ENCODE data around the gene SOWAHC. TPM values are rescaled to one million over a fixed set of nuclear protein-coding genes. Genes with fewer than 3 reads are reported as not detected.
A peak's percentile ranks its signal among the peaks of the same experiment; 100 is the strongest.
"Not testable (repeated sequence)": the region's sequence is repeated elsewhere in the genome, so short reads cannot be mapped to it uniquely, and the experiment has no call there.

Gene SOWAHC
- total RNA-seq, 2 donors from 2014 or later, result 0.45 to 1.7 TPM

DNA sequence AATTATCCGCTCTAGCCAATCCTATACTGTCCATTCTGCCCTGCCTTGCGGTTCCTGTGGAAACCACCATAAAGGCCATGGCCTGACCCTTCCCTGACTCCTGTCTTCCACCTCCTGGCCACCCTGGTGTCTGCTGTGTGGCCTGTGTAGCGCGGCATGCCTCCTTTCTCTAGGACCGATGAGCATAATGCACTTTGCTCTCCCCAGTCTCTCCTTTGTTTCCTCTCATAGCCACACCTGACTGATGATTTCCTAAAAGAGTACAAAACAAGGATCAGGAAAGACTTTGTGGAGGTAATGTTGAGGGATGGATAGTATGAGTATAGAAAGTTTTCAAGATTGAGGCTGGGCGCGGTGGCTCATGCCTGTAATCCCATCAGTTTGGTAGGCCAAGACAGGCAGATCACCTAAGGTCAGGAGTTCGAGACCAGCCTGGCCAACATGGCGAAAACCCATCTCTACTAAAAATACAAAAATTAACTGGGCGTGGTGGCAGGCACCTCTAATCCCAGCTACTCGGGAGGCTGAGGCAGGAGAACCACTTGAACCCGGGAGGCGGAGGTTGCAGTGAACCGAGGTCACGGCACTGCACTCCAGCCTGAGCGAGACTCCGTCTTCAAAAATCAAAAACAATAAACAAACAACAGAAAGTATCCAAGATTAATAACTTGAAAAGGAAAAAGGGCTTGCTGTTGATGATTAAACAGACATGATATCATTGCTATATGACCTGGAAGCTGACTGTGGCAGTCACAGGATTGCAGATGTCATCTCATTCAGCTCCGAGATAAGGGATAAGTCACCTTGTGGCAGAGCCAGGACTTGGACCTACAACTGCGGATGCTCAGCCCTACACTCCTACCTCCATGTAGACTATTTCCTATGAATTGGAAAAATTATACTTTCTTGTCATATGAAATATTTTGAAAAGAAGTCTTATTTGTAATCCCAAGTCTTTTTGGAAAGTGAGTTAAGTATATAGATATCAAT is 16.6 kb downstream of the SOWAHC start:
- H3K4me1 Mint-ChIP-seq, result peaks cover 4% of the 10 kb centered on the region
- H3K4me3 Mint-ChIP-seq, result no peak overlapping the region
- no peak overlapping the region for H3K27ac Mint-ChIP-seq
- ATAC-seq (replicated peaks), result no peak
- H3K27me3 Mint-ChIP-seq, result peaks cover 3% of the 10 kb centered on the region
- H3K36me3 Mint-ChIP-seq (ENCODE audit: low read depth), result no peaks in the 10 kb centered on the region
- H3K9me3 Mint-ChIP-seq, result no peaks in the 10 kb centered on the region

DNA sequence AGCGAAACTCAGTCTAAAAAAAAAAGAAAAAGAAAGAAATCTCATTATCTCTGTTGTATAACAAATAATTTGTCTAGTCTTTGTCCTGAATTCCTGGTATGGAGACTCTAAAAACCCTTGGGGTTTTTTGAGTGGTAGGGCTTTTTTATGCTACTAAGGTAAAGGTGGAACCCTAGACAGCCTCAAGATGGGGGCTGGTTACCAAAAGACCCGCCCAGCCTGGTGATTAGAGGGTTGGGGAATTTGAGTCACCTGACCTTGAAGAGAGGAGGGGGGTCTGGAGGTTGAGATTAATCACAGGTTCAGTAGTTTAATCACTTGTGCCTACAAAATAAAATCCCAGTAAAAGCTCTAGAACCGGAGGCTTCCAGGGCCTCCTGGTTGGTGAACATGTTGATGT is 17.6 kb downstream of the SOWAHC start:
- no peak for ATAC-seq (replicated peaks)
- peaks cover 3% of the 10 kb centered on the region for H3K27me3 Mint-ChIP-seq
- peaks cover 4% of the 10 kb centered on the region for H3K4me1 Mint-ChIP-seq
- H3K36me3 Mint-ChIP-seq (ENCODE audit: low read depth), result no peaks in the 10 kb centered on the region
- H3K27ac Mint-ChIP-seq, result no peak overlapping the region
- no peaks in the 10 kb centered on the region for H3K9me3 Mint-ChIP-seq
- H3K4me3 Mint-ChIP-seq, result no peak overlapping the region

DNA sequence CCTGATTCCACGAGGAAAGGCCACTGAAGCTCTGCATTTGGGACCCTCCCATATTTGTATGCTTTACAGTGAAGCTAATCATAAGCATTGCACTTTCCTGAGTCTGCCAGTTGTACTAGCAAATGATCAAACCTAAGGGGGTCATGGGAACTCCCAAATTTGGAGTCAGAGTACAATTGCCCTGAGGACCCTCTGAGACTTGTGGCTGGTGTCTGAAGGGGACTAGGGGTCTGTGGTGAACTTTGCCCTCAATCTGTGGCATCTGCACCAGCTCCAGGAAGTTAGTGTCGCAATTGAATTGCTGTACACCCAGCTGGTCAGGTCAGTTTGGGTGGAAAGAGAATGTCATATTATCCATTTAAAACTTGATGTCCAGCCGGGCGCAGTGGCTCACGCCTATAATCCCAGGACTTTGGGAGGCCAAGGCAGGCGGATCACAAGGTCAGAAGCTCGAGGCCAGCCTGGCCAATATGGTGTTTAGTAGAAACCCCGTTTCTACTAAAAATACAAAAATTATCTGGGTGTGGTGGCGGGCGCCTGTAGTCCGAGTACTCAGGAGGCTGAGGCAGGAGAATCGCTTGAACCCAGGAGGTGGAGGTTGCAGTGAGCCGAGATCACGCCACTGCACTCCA is 18.1 kb downstream of the SOWAHC start:
- Mint-ChIP-seq H3K27ac (no peak overlapping the region), H3K27me3 (peaks cover 3% of the 10 kb centered on the region), H3K4me3 (no peak overlapping the region), H3K9me3 (no peaks in the 10 kb centered on the region), H3K36me3 (ENCODE audit: low read depth) (no peaks in the 10 kb centered on the region), H3K4me1 (peaks cover 4% of the 10 kb centered on the region)
- no peak for ATAC-seq (replicated peaks)

DNA sequence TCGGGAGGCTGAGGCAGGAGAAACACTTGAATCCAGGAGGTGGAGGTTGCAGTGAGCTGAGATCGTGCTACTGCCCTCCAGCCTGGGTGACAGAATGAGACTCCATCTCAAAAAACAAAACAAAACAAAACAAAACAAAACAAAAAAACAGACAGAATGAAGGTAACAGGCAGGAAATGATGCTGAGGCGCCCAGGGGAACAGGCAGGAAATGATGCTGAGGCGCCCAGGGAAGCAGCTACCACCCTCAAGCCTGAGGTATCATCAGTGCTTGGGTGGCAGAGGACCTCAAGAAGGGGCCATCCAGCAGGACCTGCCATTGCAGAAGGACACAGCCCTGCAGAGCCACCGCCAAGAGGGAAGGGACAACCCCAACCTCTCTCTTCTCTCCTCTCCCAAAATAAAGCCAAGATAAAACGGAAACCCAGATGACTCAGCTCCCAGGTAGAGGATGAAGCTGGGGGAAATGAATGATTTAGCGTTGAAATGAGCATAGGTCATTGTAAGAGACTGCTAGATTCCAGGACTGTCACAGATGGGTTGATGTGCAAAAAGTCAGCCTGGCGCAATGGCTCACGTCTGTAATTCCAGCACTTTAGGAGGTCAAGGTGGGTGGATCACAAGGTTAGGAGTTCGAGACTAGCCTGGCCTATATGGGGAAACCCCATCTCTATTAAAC is 19.3 kb downstream of the SOWAHC start:
- peaks cover 6% of the 10 kb centered on the region for H3K27me3 Mint-ChIP-seq
- no peak overlapping the region for H3K4me3 Mint-ChIP-seq
- peak; percentile 57 for ATAC-seq (replicated peaks)
- H3K4me1 Mint-ChIP-seq, result peaks cover 12% of the 10 kb centered on the region
- H3K36me3 Mint-ChIP-seq (ENCODE audit: low read depth), result no peaks in the 10 kb centered on the region
- H3K27ac Mint-ChIP-seq, result no peak overlapping the region
- H3K9me3 Mint-ChIP-seq, result no peaks in the 10 kb centered on the region

DNA sequence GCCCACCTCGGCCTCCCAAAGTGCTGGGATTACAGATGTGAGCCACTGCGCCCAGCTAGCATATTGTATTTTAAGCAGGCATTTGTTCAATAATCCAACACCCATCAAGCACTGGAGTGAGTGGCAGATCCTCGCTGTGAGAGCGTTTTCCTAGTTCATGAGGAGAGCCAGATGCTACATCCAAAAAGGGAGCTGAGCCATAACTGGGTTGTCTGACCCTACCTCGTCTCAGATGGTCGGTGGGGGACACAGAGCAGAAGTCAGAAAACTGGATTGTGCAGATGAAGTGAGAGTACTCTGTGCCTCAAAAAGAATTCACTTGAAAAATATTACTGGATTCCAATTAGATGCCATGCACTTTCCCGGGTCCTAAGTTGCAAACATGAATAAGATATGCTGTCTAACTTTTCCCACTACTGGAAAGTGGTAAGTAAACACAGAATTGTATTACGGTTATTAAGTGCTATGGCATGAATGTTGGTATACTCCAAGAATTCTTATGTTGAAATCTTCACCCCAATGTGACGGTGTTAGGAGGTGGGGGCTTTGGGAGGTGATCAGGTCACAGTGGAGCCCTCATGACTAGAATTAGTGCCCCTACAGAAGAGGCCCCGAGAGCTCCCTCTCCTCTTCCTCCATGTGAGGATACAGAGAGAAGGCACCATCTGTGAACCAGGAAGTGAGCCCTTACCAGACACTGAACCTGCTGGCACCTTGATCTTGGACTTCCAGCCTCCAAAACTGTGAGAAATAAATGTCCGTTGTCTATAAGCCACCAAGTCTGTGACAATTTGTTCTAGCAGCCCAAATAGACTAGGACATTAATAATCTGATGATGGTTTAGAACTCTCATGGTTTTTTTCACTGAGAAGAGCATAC is 21.5 kb downstream of the SOWAHC start:
- no peak overlapping the region for H3K4me3 Mint-ChIP-seq
- no peak overlapping the region for H3K27ac Mint-ChIP-seq
- H3K4me1 Mint-ChIP-seq, result peaks cover 14% of the 10 kb centered on the region
- H3K27me3 Mint-ChIP-seq, result peaks cover 9% of the 10 kb centered on the region
- no peak for ATAC-seq (replicated peaks)
- no peaks in the 10 kb centered on the region for H3K9me3 Mint-ChIP-seq
- H3K36me3 Mint-ChIP-seq (ENCODE audit: low read depth), result no peaks in the 10 kb centered on the region

DNA sequence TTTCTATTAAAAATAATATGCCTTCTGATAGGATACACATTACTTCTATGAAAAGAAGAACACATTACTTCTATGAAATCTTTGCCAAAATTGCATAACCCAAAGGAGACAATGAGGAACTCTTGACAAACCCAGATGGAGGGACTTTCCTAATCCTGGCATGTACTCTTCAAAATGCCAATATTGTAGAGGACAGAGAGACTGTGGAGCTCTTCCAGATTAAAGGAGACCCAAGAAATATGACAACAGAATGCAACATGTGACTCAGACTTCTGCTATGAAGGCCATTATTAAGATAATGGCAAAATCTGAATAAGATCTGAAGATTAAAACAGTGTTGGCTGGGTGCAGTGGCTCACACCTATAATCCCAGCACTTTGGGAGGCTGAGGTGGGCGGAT is 22.2 kb downstream of the SOWAHC start:
- Mint-ChIP-seq H3K27ac (no peak overlapping the region), H3K4me3 (no peak overlapping the region), H3K27me3 (peaks cover 11% of the 10 kb centered on the region), H3K9me3 (no peaks in the 10 kb centered on the region), H3K36me3 (ENCODE audit: low read depth) (no peaks in the 10 kb centered on the region), H3K4me1 (peaks cover 14% of the 10 kb centered on the region)
- ATAC-seq (replicated peaks), result no peak

DNA sequence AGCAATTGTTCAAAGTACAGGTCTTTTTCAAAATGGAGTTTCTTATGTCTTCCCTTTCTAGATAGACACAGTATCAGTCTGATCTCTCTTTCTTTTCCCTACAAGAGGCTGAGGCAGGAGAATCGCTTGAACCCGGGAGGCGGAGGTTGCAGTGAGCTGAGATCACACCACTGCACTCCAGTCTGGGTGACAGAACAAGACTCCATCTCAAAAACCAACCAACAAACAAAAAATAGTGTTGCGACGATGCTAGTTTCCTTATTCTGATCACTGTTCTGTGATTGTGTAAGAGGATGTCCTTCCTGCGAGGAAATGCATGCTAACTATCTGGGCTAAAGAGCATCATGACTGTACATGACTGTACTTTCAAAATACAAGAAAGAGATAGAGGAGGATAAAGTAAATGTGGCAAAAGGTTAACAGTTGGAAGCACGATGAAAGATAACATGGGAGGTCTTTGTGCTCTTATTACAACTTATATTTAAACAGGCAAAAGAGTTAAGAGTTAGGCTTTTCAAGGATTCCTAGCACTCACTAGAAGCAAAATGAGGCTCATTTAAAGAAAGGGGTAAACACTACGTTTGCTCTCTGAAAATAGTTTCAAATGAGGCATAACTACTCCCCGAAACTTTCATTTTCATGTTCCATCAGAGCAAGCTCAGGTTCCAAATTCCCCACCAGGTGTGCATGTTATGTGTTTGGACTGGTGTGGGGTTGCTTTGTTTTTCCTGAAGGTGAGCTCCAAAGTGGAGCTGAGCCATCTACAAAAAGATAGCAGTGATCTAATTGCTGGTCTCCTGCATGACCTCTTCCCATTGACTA is 23.8 kb downstream of the SOWAHC start:
- ATAC-seq (replicated peaks), result peak; percentile 77
- no peaks in the 10 kb centered on the region for H3K9me3 Mint-ChIP-seq
- H3K27ac Mint-ChIP-seq, result peak overlapping the region; percentile 20

DNA sequence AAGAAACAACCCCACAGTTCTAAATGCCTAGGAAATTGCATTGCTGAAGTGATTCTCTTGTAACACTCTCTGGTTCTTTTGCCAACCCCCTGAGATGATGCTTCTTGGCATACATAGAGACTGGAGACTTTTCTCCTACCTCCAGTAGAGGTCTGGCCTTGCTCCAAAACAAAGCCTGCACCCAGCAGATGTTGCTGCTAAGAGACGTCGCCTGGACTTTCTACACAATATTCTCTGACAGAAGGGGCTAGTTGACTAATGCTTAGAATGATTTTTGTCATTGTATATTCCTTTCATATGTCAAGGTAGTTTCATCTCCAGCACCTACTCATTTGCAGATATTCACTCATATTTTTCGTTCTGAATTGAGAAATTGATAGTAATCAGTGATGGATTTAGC is 24.6 kb downstream of the SOWAHC start:
- no peak overlapping the region for H3K27ac Mint-ChIP-seq
- H3K4me3 Mint-ChIP-seq, result no peak overlapping the region
- no peaks in the 10 kb centered on the region for H3K36me3 Mint-ChIP-seq (ENCODE audit: low read depth)
- peak; percentile 48 for ATAC-seq (replicated peaks)
- peaks cover 10% of the 10 kb centered on the region for H3K4me1 Mint-ChIP-seq
- peaks cover 8% of the 10 kb centered on the region for H3K27me3 Mint-ChIP-seq
- H3K9me3 Mint-ChIP-seq, result no peaks in the 10 kb centered on the region

More for the DNA sequence above, 23.8 kb downstream of the SOWAHC start:
- peaks cover 11% of the 10 kb centered on the region for H3K27me3 Mint-ChIP-seq
- peaks cover 14% of the 10 kb centered on the region for H3K4me1 Mint-ChIP-seq
- H3K36me3 Mint-ChIP-seq (ENCODE audit: low read depth), result no peaks in the 10 kb centered on the region
- peak overlapping the region; percentile 52 for H3K4me3 Mint-ChIP-seq

DNA sequence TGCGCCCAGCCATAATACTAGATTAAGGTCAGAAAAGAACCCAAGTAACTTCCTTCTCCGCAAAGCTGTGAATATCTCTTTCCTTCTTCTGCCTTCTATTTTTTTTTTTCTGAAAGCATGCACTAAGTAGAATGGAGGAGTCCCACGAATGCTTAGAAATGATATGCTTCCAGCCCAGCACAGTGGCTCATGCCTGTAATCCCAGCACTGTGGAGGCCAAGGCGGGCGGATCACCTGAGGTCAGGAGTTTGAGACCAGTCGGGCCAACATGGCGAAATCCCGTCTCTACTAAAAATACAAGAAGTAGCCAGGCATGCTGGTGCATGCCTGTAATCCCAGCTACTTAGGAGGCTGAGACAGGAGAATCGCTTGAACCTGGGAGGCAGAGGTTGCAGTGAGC is 25.8 kb downstream of the SOWAHC start:
- H3K27me3 Mint-ChIP-seq; H3K36me3 Mint-ChIP-seq (ENCODE audit: low read depth); H3K4me3 Mint-ChIP-seq; ATAC-seq (replicated peaks); H3K9me3 Mint-ChIP-seq; H3K4me1 Mint-ChIP-seq; H3K27ac Mint-ChIP-seq: not testable (repeated sequence)

DNA sequence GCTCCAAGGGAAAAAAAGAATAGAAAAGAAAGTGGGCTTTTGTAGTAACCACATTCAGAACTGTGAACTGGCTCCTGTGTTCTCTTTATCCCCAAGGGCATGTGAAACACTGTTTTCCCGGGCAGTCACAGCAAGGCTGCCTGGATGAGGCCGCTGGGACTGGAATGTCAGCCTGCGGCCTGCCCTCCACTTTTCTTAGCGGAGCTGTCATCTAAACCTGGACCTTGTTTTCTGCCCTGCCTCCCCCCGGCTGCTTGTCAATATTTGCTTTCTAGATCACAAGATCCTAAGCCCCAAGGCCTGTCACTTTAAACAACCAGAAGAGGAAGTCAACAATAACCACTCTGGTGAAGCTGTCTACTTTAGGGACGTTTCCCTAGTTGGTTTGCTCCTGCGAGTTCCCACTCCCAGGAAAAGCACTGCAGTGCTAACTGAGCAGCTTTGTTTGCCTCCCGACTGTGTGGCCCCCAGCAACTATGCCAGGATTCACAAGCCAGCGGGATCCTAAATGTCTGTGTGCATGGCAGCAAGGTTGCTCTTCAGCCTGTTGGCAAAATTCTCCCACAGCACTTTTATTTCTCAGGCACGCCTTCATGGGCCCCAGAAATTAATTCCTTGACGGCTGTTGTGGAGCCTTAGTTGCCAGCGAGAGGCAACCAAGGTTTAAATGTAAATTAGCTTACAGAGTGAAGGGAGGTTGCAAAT is 30.6 kb downstream of the SOWAHC start:
- no peak overlapping the region for H3K27ac Mint-ChIP-seq
- H3K36me3 Mint-ChIP-seq (ENCODE audit: low read depth), result no peaks in the 10 kb centered on the region
- H3K9me3 Mint-ChIP-seq, result no peaks in the 10 kb centered on the region
- ATAC-seq (replicated peaks), result no peak
- no peaks in the 10 kb centered on the region for H3K4me1 Mint-ChIP-seq
- H3K27me3 Mint-ChIP-seq, result peaks cover 11% of the 10 kb centered on the region
- no peak overlapping the region for H3K4me3 Mint-ChIP-seq

DNA sequence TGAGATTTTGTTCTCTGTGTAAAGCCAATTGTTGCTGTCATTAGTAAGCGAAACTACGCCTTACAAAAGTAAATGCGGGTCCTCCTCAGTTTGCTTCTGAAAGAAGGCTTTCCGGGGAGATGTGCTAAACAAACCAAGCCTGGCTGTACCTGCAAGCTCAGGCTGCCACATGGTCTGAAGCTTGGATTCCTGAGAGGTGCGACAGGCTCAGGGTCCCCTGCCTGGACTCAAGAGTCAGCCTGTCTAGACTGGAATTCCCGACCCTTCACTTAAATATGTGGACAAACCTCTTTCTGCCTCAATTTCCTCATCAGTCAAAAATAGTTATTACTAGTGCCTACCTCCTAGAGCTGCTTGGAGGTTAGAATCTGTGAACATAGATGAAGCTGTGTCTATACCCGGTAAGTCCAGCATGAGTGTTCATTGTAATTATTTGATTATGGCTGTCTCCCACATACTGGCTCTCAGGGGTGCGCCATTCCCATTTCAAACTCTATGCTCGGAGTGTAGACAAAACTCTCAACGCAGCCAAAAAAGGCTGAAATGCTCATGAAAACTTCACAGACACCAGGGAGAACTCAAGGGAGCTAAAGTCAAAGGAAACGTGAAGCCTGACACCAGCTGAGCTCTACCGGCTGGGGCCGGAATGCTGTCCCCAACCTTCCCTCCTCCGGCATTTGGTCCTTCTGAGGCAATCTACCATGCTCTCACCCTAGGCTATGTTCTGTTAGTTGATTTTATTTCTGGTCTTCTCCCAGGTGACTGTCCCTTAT is 31.4 kb downstream of the SOWAHC start:
- Mint-ChIP-seq H3K9me3 (no peaks in the 10 kb centered on the region), H3K27ac (no peak overlapping the region), H3K4me1 (no peaks in the 10 kb centered on the region), H3K36me3 (ENCODE audit: low read depth) (no peaks in the 10 kb centered on the region), H3K27me3 (peaks cover 14% of the 10 kb centered on the region), H3K4me3 (no peak overlapping the region)
- ATAC-seq (replicated peaks), result no peak

DNA sequence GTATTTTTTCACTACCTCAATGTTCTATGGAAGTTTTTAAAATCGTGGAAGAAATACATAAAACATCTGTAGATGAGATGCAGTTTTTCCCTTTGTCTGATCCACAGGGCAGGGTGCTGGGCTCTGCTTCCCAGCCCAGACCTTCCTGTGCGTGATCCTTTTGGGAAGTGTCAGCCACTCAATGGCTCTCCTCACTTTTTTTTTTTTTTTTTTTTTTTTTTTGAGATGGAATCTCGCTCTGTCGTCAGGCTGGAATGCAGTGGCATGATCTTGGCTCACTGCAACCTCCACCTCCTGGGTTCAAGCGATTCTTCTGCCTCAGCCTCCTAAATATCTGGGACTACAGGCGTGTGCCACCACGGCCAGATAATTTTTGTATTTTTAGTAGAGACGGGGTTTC is 32.8 kb downstream of the SOWAHC start:
- ATAC-seq (replicated peaks), result no peak
- H3K9me3 Mint-ChIP-seq, result no peaks in the 10 kb centered on the region
- H3K27me3 Mint-ChIP-seq, result peaks cover 17% of the 10 kb centered on the region
- H3K4me3 Mint-ChIP-seq, result no peak overlapping the region
- no peaks in the 10 kb centered on the region for H3K36me3 Mint-ChIP-seq (ENCODE audit: low read depth)
- no peak overlapping the region for H3K27ac Mint-ChIP-seq
- no peaks in the 10 kb centered on the region for H3K4me1 Mint-ChIP-seq
